Suprapubic skin (tissue), 4 donors: Measurements from ENCODE around the gene CPPED1. TPM values are rescaled to one million over a fixed set of nuclear protein-coding genes. Genes with fewer than 3 reads are reported as not detected.

ENCODE experiments used
- DNase-seq, 2 donors: peaks; one replicate each; pipeline ENCODE4 v3.0.0-alpha.2; 2019; ENCODE audit warnings: low spot score in 2 of 2
- H3K27ac ChIP-seq: fragments of 200-600 bp; sonication (generic); one replicate; pipeline ENCODE4 v1.5.1; 2019
- H3K27me3 ChIP-seq: fragments of 200-600 bp; sonication (generic); one replicate; pipeline ENCODE4 v1.5.1; 2019
- H3K36me3 ChIP-seq: fragments of 200-600 bp; sonication (generic); one replicate; pipeline ENCODE4 v1.5.1; 2019
- H3K4me1 ChIP-seq: fragments of 200-600 bp; sonication (generic); one replicate; pipeline ENCODE4 v1.5.1; 2019
- H3K4me3 ChIP-seq: fragments of 200-600 bp; sonication (generic); one replicate; pipeline ENCODE4 v1.5.1; 2019; ENCODE audit warnings: mild to moderate bottlenecking
- H3K9me3 ChIP-seq: fragments of 200-600 bp; sonication (generic); one replicate; pipeline ENCODE4 v1.5.1; 2019
- CTCF ChIP-seq, 2 donors: fragments of 200-600 bp in 1 of 2; fragments of 450-650 bp in 1 of 2; sonication (generic) in 1 of 2; IDR thresholded peaks; one replicate each; pipeline ENCODE4 v1.5.1; 2016 to 2019; ENCODE audit warnings: antibody characterized with exemption in 2 of 2, mild to moderate bottlenecking in 1 of 2, moderate library complexity in 1 of 2
- EP300 ChIP-seq: sonication (generic); formaldehyde crosslinking; IDR thresholded peaks from one replicate; pipeline ENCODE4 v1.6.1; 2017; ENCODE audit warnings: antibody characterized with exemption
- POLR2A ChIP-seq, 2 donors: fragments of 450-650 bp; IDR thresholded peaks; one replicate each; pipeline ENCODE4 v1.6.1; 2017; ENCODE audit warnings: antibody characterized with exemption in 2 of 2, mild to moderate bottlenecking in 2 of 2, moderate library complexity in 2 of 2
- POLR2AphosphoS5 ChIP-seq, 3 donors: sonication (generic); formaldehyde crosslinking; IDR thresholded peaks; one replicate each; pipeline ENCODE4 v1.6.1; 2017; ENCODE audit warnings: antibody characterized with exemption in 3 of 3
- WGBS: methylation state at CpG from one replicate; pipeline ENCODE4 v1.1.5; 2018; 5-methylcytosine and 5-hydroxymethylcytosine counted together
- total RNA-seq, 4 donors: library from RNA; depleted of rRNA; stranded (reverse); fragments of >200 nt; gene quantifications; one replicate each; pipeline ENCODE4 v1.1.0, GENCODE V29; 2016

Gene CPPED1
- total RNA-seq, 4 donors from 2014 or later, result 8.7 to 13.3 (median 10.7) TPM

GRCh38 chr16:12652924-12653323 is 150.8 kb downstream of the CPPED1 start:
- 79% methylated on average over 4 of the region's 4 CpGs for WGBS
- Histone ChIP-seq H3K4me3 (no peak overlapping the region), H3K27ac (no peak overlapping the region), H3K27me3 (no peaks in the 10 kb centered on the region), H3K9me3 (peaks cover 3% of the 10 kb centered on the region), H3K36me3 (no peaks in the 10 kb centered on the region), H3K4me1 (no peaks in the 10 kb centered on the region)
- no peak for DNase-seq
- no peak for TF ChIP-seq POLR2A (IDR thresholded peaks at IDR 0.05)
- TF ChIP-seq POLR2AphosphoS5 (IDR thresholded peaks at IDR 0.05), result no peak
- no peak for TF ChIP-seq CTCF (IDR thresholded peaks at IDR 0.05)
- no peak for TF ChIP-seq EP300

- WGBS, result 56% methylated on average over 16 of the region's 16 CpGs
Measured at GRCh38 chr16:12651765-12652512, 151.7 kb downstream of the CPPED1 start.

GRCh38 chr16:12649356-12649755 is 154.3 kb downstream of the CPPED1 start:
- WGBS, result 96% methylated on average over 2 of the region's 2 CpGs
- TF ChIP-seq POLR2A (IDR thresholded peaks at IDR 0.05), result no peak
- no peak for TF ChIP-seq POLR2AphosphoS5 (IDR thresholded peaks at IDR 0.05)
- no peak for TF ChIP-seq EP300
- no peak for TF ChIP-seq CTCF (IDR thresholded peaks at IDR 0.05)
- no peaks in the 10 kb centered on the region for H3K4me1 ChIP-seq
- no peak overlapping the region for H3K27ac ChIP-seq
- H3K4me3 ChIP-seq, result no peak overlapping the region
- no peak for DNase-seq
- no peaks in the 10 kb centered on the region for H3K9me3 ChIP-seq
- no peaks in the 10 kb centered on the region for H3K36me3 ChIP-seq
- no peaks in the 10 kb centered on the region for H3K27me3 ChIP-seq

More at GRCh38 chr16:12651765-12652512, 151.7 kb downstream of the CPPED1 start:
- DNase-seq, result no peak
- Histone ChIP-seq H3K4me1 (no peaks in the 10 kb centered on the region), H3K9me3 (no peaks in the 10 kb centered on the region), H3K27me3 (no peaks in the 10 kb centered on the region), H3K4me3 (no peak overlapping the region), H3K36me3 (no peaks in the 10 kb centered on the region), H3K27ac (no peak overlapping the region)
- TF ChIP-seq CTCF (IDR thresholded peaks at IDR 0.05), result no peak
- TF ChIP-seq EP300, result no peak

- no peak for DNase-seq
- Histone ChIP-seq H3K4me3 (no peak overlapping the region), H3K9me3 (no peaks in the 10 kb centered on the region), H3K27me3 (no peaks in the 10 kb centered on the region), H3K27ac (no peak overlapping the region), H3K4me1 (no peaks in the 10 kb centered on the region), H3K36me3 (no peaks in the 10 kb centered on the region)
- TF ChIP-seq EP300 (no peak), POLR2AphosphoS5 (IDR thresholded peaks at IDR 0.05) (no peak), CTCF (IDR thresholded peaks at IDR 0.05) (no peak), POLR2A (IDR thresholded peaks at IDR 0.05) (no peak)
- 29% methylated on average over 9 of the region's 10 CpGs for WGBS
Measured at GRCh38 chr16:12646490-12647274, 157.0 kb downstream of the CPPED1 start.

GRCh38 chr16:12646098-12646489 is 157.6 kb downstream of the CPPED1 start:
- Histone ChIP-seq H3K27me3 (no peaks in the 10 kb centered on the region), H3K27ac (no peak overlapping the region), H3K9me3 (no peaks in the 10 kb centered on the region), H3K4me1 (no peaks in the 10 kb centered on the region), H3K4me3 (no peak overlapping the region), H3K36me3 (no peaks in the 10 kb centered on the region)
- 53% methylated on average over 4 of the region's 4 CpGs for WGBS
- TF ChIP-seq CTCF (IDR thresholded peaks at IDR 0.05), result no peak
- no peak for TF ChIP-seq EP300
- no peak for TF ChIP-seq POLR2AphosphoS5 (IDR thresholded peaks at IDR 0.05)
- TF ChIP-seq POLR2A (IDR thresholded peaks at IDR 0.05), result no peak
- no peak for DNase-seq
